GM18511 (cell line): Measurements from ENCODE around the gene MYO7A.

Experiments
- ATAC-seq: cut with Tn5 transposase; IDR thresholded peaks from one replicate; pipeline ENCODE4 v1.9.1; 2021; ENCODE audit warnings: mild to moderate bottlenecking, moderate library complexity; ENCODE audit not compliant: unreplicated experiment

The MYO7A gene

GRCh38 chr11:77111277-77111676, 16.8 kb upstream of the MYO7A start:
- no peak for ATAC-seq

DNA sequence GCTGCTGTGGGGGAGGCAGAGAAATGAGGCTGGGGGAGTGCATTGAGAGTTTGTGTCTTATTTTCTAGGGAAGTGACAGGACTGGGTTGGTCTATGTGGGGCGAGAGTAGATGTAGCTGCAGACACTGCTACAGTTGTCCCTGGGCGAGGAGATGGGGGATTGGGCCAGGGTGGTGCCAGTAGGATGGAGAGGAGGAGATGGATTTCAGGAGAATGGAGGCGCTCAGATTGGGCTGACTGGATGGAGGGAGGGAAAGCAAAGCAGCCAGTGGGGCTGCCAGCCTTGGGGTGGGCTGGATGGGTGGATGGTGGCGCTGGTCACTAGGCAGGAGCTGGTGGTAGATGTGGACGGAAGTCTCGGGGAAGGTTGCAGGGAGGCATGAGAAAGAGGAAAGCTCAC, 16.1 kb upstream of the MYO7A start:
- no peak for ATAC-seq

DNA sequence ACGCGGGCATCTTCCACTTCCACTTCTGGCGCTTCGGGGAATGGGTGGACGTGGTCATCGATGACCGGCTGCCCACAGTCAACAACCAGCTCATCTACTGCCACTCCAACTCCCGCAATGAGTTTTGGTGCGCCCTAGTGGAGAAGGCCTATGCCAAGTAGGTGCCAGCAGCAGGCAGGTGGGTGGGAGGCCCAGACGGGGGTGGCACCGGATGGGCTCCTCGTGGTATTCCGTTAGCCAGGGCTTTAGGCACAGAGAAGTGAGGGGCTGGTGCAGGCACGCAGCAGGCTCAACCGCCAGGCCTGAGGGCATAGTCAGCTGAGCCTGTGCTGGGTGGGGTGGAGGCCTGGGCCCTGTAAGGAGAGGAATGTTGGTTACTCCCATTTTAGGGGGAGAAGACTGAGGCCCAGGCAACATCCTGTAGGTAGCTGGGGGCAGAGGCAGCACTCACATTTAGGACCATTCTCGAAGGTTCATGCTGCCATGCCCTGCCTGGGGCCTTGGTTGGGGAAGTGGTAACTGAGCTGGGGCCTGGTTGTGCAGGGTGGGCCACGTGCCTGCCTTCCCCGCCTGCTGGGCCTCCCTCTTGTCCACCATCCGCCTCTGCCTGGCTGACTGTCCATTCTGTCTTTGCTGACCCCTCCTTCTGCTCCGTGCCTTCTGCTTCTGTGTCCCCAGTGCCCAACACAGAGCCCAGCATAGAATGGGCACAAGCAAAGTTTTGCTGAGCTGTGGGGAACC, 15.2 kb upstream of the MYO7A start:
- ATAC-seq = no peak

GRCh38 chr11:77113382-77114088, 14.5 kb upstream of the MYO7A start:
- ATAC-seq = no peak

GRCh38 chr11:77114089-77114463, 14.0 kb upstream of the MYO7A start:
- no peak for ATAC-seq

DNA sequence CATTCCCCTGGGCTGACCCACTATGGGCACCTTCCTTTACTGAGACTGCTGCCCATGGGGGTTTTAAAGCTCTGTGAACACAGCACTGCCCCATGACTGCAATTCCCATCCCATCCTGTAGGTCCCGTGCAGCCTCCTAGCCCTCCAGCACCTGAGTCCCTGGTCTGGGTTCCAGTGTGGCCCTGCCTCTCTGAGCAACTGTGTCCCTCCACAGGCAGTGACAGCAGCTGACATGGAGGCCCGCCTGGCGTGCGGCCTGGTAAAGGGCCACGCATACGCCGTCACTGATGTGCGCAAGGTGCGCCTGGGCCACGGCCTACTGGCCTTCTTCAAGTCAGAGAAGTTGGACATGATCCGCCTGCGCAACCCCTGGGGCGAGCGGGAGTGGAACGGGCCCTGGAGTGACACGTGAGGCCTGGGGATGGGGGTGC, 12.8 kb upstream of the MYO7A start:
- ATAC-seq = no peak

GRCh38 chr11:77115956-77116355, 12.1 kb upstream of the MYO7A start:
- no peak for ATAC-seq

GRCh38 chr11:77117492-77117891, 10.6 kb upstream of the MYO7A start:
- no peak for ATAC-seq

DNA sequence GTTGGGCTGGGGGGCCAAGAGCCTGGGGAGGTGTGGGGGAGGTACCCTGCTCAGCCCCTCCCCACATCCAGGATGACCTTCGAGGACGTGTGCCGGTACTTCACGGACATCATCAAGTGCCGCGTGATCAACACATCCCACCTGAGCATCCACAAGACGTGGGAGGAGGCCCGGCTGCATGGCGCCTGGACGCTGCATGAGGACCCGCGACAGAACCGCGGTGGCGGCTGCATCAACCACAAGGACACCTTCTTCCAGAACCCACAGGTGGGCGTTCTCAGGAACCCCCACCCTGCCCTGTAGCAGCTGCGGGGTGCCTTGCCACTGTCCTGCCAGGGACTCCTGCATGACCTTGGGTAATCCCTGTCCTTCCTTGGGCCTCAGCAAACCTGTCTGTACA, 10.0 kb upstream of the MYO7A start:
- no peak for ATAC-seq

DNA sequence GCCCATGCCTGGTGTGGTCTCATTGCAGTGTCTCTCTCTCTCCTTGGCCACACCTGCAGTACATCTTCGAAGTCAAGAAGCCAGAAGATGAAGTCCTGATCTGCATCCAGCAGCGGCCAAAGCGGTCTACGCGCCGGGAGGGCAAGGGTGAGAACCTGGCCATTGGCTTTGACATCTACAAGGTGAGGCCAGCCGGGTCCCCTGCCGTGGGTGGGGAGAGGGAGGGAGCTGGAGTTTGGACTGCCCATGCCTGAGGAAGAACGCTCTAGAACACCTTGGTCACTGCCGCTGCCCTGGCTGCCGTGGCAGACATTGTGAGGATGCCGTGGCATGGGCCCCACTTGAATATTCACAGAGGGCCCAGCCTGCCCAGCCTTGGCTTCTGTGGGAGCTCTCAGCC, 9.1 kb upstream of the MYO7A start:
- ATAC-seq = no peak

- ATAC-seq = no peak
Observed at GRCh38 chr11:77119531-77119936, 8.5 kb upstream of the MYO7A start.

- no peak for ATAC-seq
Observed at GRCh38 chr11:77120571-77120970, 7.5 kb upstream of the MYO7A start.

DNA sequence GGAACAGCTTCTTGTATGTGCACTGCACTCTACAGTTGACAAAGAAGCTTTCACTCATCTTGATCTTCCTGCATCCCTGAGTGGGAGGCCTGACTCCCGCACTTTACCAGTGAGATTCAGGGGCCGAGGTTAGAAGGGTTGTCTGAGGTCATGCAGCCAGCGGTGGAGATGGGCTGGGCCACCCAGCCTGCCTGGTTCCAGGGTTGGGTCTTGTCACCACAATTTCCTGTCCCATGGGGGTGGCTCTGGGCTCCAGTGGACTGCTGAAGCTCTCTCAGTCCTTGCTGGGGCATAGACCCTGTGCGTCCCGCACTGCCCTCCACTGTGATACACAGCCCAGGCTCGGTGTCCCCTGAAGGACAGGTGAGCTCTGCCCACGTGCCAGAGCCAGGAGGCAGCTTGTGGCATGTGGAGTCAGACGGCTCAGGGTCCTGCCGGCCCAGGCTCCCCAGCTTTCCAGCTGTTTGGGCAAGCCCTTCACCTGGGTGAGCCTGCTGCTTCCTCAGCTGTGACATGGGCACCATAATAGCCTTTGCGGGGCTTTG, 6.9 kb upstream of the MYO7A start:
- no peak for ATAC-seq

DNA sequence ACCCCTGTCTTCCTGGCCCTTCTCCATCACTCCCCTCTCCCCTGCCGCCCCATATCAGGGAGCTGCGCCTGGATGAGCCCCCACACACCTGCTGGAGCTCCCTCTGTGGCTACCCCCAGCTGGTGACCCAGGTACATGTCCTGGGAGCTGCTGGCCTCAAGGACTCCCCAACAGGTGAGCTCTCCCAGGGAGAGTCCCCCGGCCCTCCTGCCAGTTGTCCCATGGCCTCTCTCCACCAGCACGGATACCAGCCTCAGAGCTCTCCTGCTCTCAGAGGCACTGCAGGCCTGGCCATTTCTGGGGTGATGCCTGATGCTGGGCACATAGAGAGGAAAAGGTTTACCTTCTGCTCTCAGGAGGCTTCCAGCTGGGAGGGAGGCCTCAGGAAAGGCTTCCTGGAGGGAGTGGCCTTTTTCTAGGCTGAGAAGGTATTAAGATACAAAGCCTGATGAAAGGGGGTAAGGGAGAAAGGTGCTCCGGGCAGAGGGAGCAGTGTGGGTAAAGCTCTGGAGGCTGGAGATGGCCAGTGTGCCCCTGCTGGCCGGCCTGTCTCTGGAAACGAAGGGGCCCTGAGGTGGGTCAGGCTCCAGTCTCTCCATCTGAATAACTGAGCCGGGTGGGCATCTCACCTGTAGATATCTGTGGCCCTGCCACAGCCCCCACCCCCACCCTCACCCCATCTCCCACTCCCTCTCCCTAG, 6.0 kb upstream of the MYO7A start:
- ATAC-seq = no peak

DNA sequence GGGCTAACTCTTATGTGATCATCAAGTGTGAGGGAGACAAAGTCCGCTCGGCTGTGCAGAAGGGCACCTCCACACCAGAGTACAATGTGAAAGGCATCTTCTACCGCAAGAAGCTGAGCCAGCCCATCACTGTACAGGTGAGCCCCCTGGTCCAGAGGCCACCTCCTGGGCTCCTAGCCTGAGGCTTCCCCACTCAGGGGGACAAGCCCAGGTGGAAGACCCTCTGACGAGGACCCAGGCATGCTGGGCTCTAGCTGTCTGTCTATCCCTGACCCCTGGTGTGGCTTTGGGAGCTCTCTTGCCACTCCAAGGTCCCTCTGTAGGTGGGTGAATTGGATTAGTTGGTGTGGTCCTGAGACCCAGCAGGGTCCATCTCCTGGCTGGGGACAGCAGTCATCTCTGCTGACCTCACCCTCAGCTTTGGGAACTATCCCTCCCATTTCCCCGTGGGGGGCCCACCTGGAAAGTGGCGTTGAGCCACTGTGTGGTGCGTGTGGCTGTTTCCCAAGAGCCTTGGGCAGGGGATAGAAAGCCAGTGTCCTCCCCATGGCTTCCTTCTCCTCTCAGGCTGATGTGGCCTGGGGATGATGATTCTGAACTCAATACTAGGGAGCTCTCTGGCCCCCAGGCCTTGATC, 5.4 kb upstream of the MYO7A start:
- no peak for ATAC-seq

DNA sequence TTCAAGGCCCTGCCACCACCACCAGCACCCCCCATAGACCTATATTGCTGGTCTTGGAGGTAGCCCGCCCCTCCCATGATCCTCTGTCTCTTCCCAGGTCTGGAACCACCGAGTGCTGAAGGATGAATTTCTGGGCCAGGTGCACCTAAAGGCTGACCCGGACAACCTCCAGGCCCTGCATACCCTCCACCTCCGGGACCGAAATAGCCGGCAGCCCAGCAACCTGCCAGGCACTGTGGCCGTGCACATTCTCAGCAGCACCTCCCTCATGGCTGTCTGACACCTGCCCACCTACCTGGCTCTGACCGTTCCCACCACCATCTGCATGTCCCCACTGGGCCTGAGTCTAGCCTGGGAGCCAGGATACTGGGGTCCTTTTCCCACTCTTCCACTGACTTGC, 4.5 kb upstream of the MYO7A start:
- ATAC-seq = no peak

GRCh38 chr11:77124041-77124440, 4.0 kb upstream of the MYO7A start:
- ATAC-seq = no peak

GRCh38 chr11:77124488-77124887, 3.6 kb upstream of the MYO7A start:
- no peak for ATAC-seq

DNA sequence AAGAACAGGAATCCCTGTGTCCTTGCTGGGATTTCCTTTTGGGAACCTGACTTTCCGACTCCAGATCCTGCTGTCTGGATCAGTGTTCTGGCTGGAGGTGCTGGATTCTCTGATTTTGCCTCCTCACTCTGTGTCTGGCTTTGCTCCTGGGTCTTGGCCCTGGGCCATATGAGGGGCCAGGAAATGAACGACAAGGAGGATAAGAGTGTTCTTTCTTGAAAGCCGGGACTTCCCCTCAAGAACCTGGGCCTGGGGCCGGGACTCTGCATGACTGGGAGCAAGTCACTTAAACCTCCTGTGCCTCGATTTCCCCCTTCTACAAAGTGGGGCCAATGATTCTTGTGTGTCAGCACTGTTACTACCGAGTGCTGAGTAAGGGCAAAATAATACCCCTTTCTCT, 2.9 kb upstream of the MYO7A start:
- no peak for ATAC-seq

- ATAC-seq = no peak
Observed at GRCh38 chr11:77125695-77126094, 2.4 kb upstream of the MYO7A start.

DNA sequence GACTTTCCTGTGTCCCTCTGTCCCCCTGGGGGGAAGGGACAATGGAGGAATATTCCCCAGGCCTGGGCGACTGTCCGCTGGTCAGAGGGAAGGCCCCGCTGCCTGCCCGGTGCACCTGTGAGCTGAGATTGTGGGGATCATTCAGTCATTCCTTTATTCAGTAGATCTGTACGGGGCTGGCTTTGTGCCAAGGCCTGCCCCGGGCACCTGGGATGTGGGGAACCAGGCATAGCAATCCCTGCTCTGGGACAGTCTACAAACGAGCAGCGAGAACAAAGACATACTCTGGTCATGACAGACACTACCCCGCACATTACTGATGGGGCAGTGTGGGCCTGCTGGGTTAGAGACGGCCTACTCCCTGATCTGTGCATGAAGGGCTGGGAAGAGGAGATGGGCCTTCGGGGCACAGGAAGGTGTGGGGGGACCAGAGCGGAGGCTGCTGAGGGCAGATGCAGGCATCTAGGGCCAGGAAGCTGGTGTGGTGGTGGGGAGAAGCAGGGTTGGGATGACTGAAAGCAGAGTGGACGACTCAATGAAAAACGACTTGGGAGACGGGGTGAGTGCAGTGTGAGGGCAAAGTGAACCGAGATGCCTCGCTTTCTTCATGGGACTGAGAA, 1.8 kb upstream of the MYO7A start:
- no peak for ATAC-seq
